ENCODE data around the gene MRPS18A.

Gene MRPS18A

DNA sequence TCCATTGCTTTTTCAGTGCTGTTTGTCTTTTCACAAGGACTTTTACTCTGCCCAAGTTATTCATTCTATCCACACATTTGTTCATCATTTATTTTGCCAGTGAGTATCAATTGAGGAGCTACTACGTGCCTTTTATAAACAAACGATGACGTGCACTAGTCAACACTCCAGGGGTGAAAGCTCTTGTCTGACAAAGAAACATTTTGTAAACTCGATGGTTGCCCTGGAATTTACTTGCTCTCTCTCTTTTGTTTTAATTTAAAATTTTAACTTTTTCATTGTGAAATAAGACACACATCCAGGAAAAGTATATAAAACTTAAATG is 8.3 kb upstream of the MRPS18A start:
- DNase-seq: no peak

DNA sequence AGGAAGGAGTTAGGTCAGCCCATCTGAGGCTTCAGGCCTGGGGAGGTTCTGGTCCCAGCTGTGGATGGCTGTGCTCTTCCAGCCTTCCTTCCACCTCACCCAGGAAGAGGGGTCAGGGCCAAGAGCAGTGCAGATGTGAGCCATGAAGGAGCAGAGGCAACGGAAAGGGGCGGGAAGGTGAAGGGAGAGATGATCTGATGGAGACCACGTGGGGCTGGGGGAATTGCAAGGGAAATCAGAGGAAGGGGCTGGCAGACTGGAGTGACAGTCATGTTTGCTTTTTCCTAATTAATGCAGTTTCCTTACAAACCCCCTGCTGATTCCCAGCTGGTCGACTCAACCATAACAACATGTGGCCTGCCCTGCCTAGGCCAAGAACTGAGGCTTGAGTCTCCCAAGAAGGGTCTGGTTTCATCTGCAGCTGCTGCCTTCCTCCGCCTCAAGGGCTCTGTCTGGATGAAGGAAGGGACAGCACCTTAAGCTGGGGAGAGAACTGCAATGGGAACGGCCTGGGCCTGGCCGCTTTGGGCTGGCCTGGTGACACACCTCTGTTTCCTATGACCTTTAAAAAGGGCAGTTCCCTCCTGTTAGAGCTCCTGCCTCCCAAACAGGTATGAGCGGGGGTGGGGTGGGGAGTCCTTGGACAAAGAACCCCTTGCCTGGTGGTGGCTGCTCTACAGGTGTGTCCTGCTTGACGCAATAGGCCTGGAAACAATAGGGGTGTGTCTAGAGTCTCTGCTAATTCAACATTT is 7.8 kb upstream of the MRPS18A start:
- DNase-seq: peak; percentile 74

DNA sequence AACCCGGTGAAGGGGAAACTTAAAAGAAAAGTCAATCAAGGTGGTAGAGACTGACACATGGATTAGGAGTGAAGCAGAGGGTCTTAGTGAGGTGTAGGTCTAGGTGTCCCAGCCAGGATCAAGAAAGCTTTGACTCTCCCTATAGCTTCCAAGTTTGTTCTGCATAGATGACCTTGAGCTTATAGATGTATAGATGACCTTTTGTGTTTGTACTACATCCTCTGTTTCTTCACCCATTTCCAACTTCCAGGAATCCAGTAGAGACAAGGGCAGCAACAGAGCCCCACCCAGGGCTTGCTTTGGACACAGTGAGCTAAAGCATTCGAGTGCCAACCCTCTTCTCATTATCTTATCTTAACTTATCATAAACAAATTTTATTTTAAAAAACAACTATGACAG is 1.8 kb upstream of the MRPS18A start:
- DNase-seq: no peak

DNA sequence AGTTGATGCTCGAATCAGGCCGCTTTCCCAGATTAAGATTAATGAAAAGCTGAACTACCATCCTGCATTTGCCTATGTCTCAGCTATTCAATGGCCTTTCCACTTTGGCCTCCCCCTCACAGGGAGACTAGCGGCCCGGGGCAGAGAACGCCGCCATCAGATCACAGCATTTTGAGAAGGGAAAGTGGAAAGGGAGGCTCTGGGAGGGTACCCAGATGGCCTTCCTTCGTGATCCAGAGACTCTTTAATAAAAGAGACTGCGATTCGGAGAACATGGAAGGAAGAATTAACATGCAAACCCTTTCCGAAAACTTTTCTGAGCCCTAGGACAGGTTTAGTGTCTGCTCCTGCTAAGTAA is 533 bp downstream of the MRPS18A start:
- DNase-seq: no peak

DNA sequence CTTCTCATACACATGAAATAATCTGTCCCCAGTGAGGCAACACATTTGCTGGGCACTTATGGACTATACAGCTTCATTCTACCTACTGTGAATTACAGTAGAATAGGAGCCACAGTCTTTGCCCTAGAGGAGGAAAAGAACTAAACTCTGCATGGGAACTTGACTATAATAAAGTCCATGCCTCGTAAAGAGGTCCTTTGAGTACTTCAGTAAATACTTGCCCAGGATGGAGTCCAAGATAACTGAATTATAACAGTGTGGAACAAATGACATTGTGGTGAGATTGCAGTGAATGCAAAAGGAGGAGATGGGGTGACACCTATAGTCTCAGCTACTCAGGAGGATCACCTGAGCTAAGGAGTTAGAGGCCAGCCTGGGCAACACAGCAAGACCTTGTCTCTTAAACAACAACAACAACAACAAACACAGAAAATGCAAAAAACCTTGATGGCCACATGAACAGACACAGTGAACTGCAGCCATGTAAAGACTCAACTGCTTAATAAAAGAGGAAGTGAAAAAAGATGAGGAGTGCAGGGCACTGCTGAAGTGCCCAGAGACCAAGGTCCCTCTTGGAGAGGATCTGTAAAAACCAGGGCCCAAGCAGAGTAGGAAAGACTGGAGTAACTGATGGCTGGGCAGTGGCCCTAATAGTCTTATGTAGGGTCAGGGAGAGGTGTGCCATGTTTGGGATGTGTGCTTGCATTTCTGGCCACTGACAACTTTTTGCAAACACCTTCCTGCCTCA is 3.7 kb downstream of the MRPS18A start:
- DNase-seq: no peak

DNA sequence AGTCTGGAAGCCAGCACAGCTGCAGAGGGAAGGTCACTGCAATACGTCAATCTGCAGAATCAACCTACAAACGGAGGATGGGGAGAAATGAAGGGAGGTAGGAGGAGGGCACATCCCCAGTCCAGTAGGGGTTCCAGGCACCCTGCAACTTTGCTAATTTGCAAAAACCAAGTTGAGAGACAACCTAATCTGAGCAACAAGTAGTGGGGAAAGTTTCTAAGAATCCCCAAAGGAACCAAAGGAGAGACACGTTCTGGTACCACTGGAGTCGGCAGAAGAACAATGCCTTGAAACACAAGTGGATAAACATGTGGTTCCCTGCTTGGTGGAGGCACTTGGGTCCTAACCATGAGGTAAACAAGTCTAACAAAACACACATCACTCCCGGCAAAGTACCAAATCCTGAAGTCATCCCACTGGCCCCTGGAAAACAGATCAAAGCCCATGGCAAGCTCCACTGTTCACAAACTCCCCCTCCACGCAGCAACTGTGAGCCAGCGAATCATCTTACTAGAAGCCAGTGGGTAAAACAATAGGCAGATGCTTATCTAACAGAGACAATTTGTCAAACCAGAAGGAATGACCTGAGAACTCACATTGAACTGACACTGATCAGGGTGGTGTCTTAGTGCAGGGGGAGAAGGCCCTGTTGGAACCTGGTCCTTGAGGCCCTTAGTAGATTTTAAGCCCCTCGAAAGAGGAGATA is 4.7 kb downstream of the MRPS18A start:
- DNase-seq: no peak

DNA sequence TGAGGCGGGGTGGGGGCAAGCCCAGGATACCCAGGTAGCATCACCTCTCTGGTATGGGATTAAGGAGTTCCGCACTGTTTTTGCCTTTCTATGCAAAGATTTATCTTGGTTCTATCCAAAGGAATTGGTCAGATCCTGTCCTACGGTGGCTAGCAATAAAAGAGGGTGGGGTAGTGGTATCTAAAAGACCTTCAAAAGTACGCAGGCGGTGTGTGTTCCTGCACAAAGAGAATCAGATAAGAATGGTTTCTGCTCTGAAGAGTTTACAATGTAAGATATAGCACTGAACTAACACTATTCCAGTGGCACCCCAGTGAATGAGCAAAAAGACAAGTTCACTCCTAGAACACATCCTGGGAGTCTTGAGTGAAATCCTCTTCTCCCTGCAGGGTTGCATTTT is 6.3 kb downstream of the MRPS18A start:
- DNase-seq: no peak

DNA sequence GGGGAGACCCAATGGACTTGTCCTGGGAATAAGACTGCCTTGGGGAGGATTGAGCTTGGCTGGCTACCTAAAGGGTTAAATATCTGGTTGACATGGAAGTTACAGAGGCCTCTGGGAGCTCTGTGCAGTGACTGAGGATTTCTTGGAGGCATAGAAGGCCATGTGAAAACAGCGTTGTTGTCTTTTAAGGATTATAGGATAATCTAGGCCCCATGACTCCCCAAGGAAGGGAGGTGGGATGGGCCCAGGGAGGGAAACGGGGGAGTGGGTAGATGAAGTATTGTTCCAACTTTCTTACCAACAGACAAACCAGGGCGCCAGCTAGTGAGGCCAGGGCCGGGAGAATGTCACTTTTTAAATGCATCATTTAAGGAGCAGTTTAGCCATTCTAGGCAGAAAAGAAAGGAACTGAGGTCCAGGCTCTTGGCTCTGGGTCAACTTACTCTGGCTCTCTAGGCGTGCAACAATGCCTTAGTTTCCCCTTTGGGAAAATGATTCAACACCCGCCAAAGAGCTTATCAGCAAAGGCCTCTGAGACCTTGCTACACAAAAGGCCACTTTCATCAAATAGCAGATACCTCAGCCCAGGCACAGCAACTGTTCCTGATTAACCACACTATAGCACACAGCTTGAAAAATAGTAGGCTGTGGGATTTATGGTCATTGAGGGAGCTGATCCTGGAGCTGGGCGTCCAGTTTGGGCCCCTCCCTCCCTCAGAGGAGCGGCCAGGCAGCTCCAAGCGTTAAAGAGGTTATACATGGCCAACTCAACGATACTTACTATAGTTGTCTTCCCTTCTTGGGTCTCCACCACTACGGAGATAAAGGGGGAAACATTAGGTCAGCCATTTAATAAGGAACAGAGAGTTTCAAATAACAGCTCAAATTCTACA is 7.0 kb downstream of the MRPS18A start:
- DNase-seq: no peak

DNA sequence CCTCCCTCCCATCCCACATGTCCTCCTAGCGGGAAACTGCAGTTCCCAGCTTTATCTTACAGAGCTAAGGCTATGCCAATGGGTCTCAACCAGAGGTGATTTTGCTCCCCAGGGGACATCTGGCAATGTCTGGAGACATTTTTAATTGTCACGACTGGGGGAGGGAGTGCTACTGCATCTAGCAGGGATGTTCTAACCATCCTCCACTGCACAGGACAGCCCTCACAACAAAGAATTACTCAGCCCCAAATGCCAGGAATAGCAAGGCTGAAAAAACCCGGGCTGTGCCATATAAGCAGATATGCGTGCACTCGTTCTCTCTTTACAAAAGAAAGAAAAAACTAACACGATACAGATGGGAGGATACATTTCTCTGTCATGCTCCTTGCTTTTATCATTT is 8.5 kb downstream of the MRPS18A start:
- no peak for DNase-seq

DNA sequence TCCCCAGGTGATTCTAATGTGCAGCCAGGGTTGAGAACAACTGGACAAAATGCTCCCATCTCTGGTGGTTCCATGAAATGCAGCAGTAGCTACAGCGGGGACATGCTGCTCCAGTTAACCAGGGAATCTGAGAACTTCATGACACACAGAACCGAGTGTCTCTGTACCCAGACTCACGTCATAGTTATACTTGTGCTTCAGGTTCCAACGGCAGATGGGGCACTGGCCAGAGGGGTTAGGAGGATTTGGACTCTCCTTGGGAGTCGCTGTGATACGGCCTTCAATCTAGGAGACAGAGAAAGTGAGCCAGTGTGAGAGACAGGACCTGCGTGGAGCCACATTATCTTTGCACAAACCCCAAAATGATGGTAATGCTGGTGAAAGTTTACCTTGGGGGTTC is 9.2 kb downstream of the MRPS18A start:
- DNase-seq: no peak

DNA sequence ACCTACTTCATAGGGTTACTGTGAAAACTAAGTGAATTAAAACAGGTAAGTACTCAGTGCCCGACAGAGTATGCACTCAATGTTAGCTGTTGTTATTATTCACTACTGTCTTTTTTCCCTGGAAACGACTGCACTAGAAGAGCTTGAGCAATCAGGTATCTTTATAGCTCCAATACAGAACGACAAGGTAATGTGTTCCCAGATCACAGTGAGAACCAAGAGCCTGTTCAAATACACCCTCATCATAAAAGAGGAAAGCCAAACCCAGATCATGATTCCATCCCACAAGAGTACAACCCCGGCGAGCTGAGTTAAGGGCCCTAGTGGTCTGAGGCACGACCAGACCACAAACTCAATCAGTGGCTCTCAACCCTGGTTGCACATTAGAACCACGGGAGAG is 9.8 kb downstream of the MRPS18A start:
- no peak for DNase-seq

DNA sequence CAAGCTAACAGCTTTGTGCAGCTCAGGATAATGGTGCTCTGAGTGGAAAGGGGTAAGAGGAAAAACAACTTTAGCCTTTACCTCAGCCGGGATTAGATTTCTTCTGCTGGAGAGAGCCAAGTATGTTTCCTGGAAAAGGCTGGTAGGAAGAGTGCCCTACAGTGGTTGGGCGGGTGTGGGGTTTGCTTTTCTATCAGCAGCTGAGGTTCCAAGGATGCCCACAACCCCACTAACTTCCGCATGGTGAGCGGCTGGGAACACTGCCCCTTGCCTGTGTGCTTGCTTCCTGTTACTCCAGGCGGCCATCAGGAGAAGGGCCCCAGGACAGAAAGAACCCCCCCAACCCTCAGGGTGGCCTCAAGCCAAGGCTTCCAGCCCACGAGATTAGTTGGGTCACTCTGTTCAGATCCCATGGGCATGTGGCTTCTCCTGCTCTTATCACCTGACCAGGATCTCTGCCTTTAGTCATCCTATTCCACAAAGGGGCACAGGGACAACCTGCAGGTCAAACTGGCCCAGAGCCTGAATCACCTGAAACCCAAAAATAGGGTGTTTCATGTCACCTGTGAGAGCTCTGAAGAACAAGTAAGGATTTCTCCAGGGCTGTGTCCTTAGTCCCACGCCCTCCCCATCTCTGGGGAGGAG is 10.5 kb downstream of the MRPS18A start:
- no peak for DNase-seq

DNA sequence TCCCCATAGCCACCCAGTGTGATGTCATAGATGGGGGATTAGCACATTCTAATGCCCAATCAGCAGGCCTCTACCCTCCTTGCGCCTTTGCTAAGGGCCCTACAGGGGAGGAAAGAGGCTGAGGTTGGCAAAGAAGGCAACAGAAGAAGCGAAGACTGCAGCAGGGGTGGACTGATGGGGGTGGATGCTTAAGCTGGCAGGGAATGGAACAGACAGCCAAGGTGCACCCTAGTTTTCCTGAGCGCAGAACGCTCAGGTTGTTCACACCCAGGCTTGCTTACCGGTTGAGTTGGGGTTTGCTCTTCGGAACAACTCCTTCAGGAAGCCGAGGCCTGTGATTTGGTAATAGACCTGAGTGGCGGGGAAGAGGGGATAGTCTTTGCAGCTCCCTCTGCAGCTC is 12.7 kb downstream of the MRPS18A start:
- DNase-seq: no peak

DNA sequence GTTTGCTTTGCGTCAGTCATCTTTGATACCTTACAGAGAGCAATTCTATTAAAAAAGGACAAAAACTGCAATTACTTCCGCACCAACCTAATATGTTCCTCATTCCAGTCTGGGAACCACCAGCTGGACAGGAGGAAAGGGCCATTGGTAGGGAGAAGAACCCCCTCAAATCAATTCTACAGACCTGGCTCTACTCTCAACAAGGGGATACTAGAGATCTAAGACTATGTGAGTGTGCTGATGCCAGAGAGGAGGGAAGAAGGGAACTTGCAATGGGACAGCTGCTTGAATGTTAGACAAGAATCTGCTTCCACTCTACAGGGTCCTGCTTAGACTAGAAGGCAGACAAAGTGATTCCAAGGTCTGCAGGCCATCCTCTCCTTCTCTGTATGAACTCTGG is 13.3 kb downstream of the MRPS18A start:
- no peak for DNase-seq

DNA sequence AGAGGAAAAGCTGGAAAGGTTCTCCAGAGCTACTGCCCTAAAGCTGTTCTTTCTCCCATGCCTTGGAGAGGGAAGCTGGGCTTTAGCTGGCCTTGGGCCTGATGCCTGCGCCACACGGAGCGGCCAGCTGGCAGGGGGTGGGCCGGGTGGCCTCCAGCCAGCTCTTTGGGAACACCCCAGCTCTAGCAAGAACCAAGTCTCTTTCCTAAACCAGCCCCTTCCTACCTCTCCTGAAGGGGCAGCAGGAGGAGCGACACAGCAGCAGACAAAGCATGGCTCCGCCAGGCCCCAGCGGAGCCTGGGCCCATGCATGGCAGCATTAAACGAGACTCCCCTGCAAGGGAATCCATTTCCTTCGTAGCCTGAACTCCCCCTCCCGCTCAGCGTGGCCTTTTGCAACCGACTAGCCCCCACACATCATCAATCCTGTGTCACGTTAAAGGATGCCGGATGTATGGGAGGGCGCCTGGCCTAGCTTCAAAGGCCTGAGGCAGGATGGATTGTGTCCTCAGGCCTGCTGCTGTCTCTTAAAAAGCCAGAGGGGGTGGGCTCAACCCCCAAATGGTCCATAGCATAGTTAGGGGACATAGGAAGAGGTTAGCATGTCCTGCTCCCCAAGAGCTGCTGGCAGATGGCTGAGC is 14.0 kb downstream of the MRPS18A start:
- peak; percentile 2 for DNase-seq

DNA sequence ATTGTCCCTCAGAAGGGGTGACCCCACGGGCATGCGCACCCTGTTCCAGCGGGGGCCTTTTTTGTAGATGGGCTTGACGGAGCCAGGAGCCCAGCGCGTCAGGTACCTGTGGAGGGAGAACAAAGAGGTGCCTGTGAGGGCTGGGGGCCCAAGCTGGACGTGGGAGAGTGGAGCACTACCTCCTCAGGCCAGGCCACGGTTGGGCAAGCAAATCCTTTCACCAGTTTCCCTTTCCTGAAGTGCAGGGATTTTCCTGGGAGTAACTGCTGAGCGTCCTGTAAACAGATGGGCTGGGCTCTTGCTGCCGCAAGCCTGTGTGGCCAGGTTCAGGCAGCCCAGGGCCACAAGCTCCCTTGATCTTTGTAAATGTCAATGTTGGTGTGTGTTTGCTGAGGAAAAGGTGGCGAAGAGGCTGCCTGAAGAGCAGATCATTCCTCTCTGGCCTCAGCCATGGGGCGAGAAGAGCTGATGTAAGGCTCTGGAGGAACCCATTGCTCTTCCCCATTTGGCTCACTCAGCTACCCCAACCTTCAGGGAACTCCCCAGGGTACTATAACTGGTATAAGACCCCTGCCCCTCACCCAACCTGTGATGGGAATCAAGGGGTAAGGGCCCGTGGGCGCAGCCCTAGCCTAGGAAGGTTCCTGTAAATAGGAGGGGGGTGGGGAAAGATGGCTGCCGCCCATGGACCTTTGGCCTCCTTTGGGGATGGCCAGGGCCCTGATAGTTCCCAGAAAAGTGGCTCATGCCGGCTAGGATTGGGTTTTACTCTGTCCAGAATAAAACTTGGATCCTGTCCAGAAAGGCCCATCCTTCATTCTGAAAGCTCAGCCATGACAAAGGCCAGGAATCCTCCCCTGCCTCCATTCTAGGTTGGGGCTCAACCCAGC is 15.5 kb downstream of the MRPS18A start:
- no peak for DNase-seq

DNA sequence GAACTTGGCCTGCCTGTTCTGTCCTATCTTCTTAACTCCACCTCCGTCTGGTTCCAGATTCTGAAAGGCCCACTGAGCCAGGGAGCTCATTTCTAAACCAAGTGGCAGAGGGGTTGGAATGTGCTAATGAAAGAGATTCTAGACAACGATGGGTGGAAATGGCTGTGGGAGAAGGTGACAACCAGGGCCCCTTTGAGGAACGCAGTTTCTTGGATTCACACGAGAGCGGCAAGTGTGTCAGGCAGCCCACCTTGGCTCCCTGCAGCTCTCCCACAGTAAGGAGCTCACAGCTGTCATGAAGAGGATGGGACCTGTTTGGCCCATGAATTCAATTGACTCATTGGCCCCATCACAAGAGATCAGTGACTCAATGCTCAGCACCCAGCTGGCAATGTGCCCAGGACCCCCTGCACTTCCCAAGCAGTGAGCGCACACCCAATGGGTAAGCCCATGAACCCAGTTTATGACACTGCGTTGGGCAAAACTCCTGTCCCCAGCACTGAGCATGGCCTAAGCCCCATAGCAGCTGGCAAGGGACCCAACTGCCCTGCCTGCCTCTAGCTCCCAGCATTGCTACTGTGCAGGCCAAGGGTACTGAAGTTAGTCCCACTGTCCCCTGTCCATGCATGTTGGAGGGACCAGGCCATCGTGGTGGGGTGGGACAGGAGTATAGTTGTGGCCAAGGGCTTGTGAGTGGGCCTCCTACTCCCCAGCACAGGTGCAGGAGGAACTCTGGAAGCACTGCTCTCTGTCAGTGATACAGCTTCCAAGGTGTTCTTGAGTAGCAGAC is 16.4 kb downstream of the MRPS18A start:
- DNase-seq: no peak

DNA sequence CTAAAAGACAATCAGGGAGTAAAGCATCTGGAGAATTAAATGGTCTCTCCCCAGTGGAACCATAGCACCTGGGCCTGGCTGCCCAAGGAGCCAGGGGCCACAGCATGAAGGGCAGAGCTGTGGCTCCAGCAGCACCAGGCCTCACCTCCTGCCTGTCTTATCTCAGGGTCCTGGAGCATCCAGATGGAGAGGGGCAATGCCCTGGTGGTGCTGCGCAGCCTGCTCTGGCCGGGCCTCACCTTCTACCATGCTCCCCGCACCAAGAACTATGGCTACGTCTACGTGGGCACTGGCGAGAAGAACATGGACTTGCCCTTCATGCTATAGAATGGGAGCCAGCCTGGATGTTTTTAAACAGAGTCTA is 17.0 kb downstream of the MRPS18A start:
- DNase-seq: no peak

DNA sequence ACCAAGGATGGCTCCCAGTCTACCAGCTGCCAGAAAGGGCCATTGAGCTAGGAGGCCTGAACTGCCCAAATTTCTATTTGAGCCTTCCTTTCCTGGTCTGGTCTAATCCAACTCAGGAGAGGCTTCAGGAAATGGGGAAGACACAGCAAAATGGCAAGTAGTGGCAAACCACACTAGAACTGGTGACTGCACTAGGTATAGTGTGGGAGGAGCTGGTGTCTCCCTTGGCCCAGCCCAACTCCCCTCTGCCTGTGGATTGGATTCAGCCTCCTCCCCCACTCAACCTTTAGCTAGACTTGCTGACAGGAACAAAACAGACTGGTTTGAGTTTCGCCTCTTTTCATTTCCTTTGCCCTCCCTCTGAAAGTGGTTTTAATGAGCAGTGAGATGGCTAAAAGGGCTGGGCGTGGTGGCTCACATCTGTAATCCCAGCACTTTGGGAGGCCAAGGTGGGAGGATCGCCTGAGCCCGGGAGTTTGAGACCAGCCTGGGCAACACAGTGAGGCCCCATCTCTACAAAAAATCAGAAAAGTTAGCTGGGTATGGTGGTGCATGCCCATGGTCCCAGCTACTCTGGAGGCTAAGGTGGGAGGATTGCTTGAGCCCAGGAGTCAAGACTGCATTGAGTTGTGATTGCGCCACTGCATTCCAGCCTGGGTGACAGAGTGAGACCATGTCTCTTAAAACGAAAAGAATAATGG is 17.5 kb downstream of the MRPS18A start:
- no peak for DNase-seq
